ENCODE data around the gene FOXP3. TPM values are rescaled to one million over a fixed set of nuclear protein-coding genes. Genes with fewer than 3 reads are reported as not detected.

Gene FOXP3
- total and polyA plus RNA-seq, 2 donors from 2014 or later: 0.45 to 2.0 TPM

DNA sequence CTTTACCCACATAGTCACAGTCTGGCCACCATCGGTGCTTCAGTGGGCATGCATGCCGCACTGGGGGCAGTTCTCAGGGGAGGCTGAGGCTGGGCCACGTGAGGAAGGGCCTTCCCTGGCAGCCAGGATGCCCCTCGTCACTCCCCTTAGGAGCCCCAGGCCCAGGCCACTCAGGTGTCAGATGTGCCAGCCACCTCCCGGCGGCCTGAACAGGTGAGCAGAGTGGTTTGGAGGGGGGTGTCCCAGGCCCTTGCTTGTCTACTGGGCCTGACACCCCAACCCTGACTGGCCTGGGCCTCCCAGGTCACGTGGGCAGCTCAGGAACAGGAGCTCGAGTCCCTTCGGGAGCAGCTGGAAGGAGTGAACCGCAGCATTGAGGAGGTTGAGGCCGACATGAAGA, 17.2 kb downstream of the FOXP3 start:
- no peak overlapping the region for H3K4me3 ChIP-seq (ENCODE audit: low read length in 3 of 3)
- H3K27ac ChIP-seq (ENCODE audit: low read depth in 2 of 2, low read length in 2 of 2): no peak overlapping the region
- no peaks in the 10 kb centered on the region for H3K27me3 ChIP-seq (ENCODE audit: control insufficient read depth, insufficient read depth, low read length)
- TF ChIP-seq, protein P1, sequence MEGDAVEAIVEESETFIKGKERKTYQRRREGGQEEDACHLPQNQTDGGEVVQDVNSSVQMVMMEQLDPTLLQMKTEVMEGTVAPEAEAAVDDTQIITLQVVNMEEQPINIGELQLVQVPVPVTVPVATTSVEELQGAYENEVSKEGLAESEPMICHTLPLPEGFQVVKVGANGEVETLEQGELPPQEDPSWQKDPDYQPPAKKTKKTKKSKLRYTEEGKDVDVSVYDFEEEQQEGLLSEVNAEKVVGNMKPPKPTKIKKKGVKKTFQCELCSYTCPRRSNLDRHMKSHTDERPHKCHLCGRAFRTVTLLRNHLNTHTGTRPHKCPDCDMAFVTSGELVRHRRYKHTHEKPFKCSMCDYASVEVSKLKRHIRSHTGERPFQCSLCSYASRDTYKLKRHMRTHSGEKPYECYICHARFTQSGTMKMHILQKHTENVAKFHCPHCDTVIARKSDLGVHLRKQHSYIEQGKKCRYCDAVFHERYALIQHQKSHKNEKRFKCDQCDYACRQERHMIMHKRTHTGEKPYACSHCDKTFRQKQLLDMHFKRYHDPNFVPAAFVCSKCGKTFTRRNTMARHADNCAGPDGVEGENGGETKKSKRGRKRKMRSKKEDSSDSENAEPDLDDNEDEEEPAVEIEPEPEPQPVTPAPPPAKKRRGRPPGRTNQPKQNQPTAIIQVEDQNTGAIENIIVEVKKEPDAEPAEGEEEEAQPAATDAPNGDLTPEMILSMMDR (IDR thresholded peaks at IDR 0.05; ENCODE audit: borderline replicate concordance, extremely low read depth, insufficient read depth): no peak
- no peaks in the 10 kb centered on the region for H3K4me1 ChIP-seq (ENCODE audit: control insufficient read depth in 2 of 3, insufficient read depth in 2 of 3, low read depth in 1 of 3, low read length in 3 of 3)
- H3K9me3 ChIP-seq (ENCODE audit: control insufficient read depth in 2 of 3, insufficient read depth in 1 of 3, low read length in 3 of 3): no peaks in the 10 kb centered on the region
- H3K36me3 ChIP-seq (ENCODE audit: control insufficient read depth in 2 of 3, insufficient read depth in 3 of 3, low read length in 3 of 3): peaks cover 0 to 4% (median 0%) of the 10 kb centered on the region in 3 donors
- DNase-seq (peak in 1 of 5 donors; percentile 51), FAIRE-seq (no peak)
- intact Hi-C loops (cut with DNase I): no loop called here
- no peak overlapping the region for H3K9ac ChIP-seq (ENCODE audit: low read length in 3 of 3)

DNA sequence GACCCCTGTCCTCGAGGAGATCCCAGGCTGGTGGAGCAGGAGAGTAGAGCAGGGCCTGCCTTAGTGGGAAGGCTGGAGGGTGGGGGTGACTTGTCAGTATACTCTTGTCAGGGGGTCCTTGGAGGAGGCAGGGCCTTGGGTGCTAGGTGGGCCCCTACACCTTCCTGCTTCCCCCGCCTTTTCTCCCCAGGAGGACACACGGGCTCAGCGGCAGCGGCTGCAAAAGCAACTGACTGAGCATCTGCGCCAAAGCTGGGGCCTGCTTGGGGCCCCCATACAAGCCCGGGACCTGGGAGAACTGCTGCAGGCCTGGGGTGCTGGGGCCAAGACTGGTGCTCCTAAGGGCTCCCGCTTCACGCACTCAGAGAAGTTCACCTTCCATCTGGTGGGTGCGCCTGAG, 18.0 kb downstream of the FOXP3 start:
- Histone ChIP-seq H3K4me3 (ENCODE audit: low read length in 3 of 3) (no peak overlapping the region), H3K36me3 (ENCODE audit: control insufficient read depth in 2 of 3, insufficient read depth in 3 of 3, low read length in 3 of 3) (peaks cover 0 to 4% (median 0%) of the 10 kb centered on the region in 3 donors), H3K27me3 (ENCODE audit: control insufficient read depth, insufficient read depth, low read length) (no peaks in the 10 kb centered on the region), H3K27ac (ENCODE audit: low read depth in 2 of 2, low read length in 2 of 2) (no peak overlapping the region), H3K4me1 (ENCODE audit: control insufficient read depth in 2 of 3, insufficient read depth in 2 of 3, low read depth in 1 of 3, low read length in 3 of 3) (no peaks in the 10 kb centered on the region), H3K9ac (ENCODE audit: low read length in 3 of 3) (no peak overlapping the region), H3K9me3 (ENCODE audit: control insufficient read depth in 2 of 3, insufficient read depth in 1 of 3, low read length in 3 of 3) (no peaks in the 10 kb centered on the region)
- intact Hi-C loops (cut with DNase I): no loop called here
- FAIRE-seq: no peak
- peak in 1 of 5 donors; percentile 56 for DNase-seq
- TF ChIP-seq, protein P1 (IDR thresholded peaks at IDR 0.05; ENCODE audit: borderline replicate concordance, extremely low read depth, insufficient read depth): no peak

DNA sequence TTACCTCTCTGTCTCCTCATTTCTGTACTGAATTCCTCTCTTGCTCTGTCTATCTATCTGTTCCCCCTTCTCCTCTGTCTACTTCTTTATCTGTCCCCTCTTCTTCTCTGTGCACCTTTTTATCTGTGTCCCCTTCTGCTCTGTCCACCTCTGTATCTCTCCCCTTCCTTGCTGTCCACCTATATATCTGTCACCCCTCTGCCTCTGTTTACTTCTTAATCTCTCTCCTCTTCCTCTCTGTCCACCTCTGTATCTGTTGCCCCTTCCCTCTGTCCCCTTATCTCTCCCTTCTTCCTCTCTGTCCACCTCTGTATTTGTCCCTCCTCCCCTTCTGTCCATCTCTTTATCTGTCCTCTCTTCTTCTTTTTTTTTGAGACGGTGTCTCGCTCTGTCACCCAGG, 20.3 kb downstream of the FOXP3 start:
- H3K4me1 ChIP-seq (ENCODE audit: control insufficient read depth in 2 of 3, insufficient read depth in 2 of 3, low read depth in 1 of 3, low read length in 3 of 3): no peaks in the 10 kb centered on the region
- DNase-seq: no peak
- TF ChIP-seq, protein P1 (IDR thresholded peaks at IDR 0.05; ENCODE audit: borderline replicate concordance, extremely low read depth, insufficient read depth): no peak
- H3K9me3 ChIP-seq (ENCODE audit: control insufficient read depth in 2 of 3, insufficient read depth in 1 of 3, low read length in 3 of 3): no peaks in the 10 kb centered on the region
- no peak overlapping the region for H3K4me3 ChIP-seq (ENCODE audit: low read length in 3 of 3)
- no peak overlapping the region for H3K9ac ChIP-seq (ENCODE audit: low read length in 3 of 3)
- H3K27me3 ChIP-seq (ENCODE audit: control insufficient read depth, insufficient read depth, low read length): no peaks in the 10 kb centered on the region
- FAIRE-seq: no peak
- H3K27ac ChIP-seq (ENCODE audit: low read depth in 2 of 2, low read length in 2 of 2): no peak overlapping the region
- intact Hi-C loops (cut with DNase I): no loop called here
- H3K36me3 ChIP-seq (ENCODE audit: control insufficient read depth in 2 of 3, insufficient read depth in 3 of 3, low read length in 3 of 3): peaks cover 0 to 4% (median 0%) of the 10 kb centered on the region in 3 donors

DNA sequence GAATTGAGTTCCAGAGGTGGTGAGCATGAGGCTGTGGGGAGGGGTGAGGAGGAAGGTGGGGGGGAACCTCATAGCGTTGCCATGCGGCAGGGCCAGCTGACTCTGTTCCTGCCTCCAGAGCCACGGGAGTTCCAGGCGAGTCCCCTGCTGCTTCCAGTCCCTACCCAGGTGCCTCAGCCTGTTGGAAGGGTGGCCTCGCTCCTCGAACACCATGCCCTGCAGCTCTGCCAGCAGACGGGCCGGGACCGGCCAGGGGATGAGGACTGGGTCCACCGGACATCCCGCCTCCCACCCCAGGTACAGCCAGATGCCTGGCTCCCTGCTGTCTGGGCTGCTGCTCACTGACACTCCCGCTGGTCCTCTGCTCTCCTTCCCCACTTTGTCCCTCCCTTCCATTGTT, 21.3 kb downstream of the FOXP3 start:
- Histone ChIP-seq H3K9me3 (ENCODE audit: control insufficient read depth in 2 of 3, insufficient read depth in 1 of 3, low read length in 3 of 3) (no peaks in the 10 kb centered on the region), H3K27ac (ENCODE audit: low read depth in 2 of 2, low read length in 2 of 2) (no peak overlapping the region), H3K27me3 (ENCODE audit: control insufficient read depth, insufficient read depth, low read length) (no peaks in the 10 kb centered on the region), H3K4me3 (ENCODE audit: low read length in 3 of 3) (no peak overlapping the region), H3K4me1 (ENCODE audit: control insufficient read depth in 2 of 3, insufficient read depth in 2 of 3, low read depth in 1 of 3, low read length in 3 of 3) (no peaks in the 10 kb centered on the region), H3K9ac (ENCODE audit: low read length in 3 of 3) (no peak overlapping the region), H3K36me3 (ENCODE audit: control insufficient read depth in 2 of 3, insufficient read depth in 3 of 3, low read length in 3 of 3) (peaks cover 0 to 4% (median 0%) of the 10 kb centered on the region in 3 donors)
- intact Hi-C loops (cut with DNase I): no loop called here
- no peak for FAIRE-seq
- TF ChIP-seq, protein P1 (IDR thresholded peaks at IDR 0.05; ENCODE audit: borderline replicate concordance, extremely low read depth, insufficient read depth): no peak
- peak in 1 of 5 donors; percentile 64 for DNase-seq
